ENCODE results near the gene CCT6A.
"Not testable (repeated sequence)": the region's sequence is repeated elsewhere in the genome, so short reads cannot be mapped to it uniquely, and the experiment has no call there.

CCT6A gene

GRCh38 chr7:56098187-56099008, 46.8 kb downstream of the CCT6A start:
- not testable (repeated sequence) for DNase-seq (ENCODE audit: low read depth, low spot score)

- DNase-seq (ENCODE audit: low read depth, low spot score) = no peak
Observed at GRCh38 chr7:56099653-56100052, 48.1 kb downstream of the CCT6A start.

- DNase-seq (ENCODE audit: low read depth, low spot score) = not testable (repeated sequence)
Observed at GRCh38 chr7:56104138-56104537, 52.6 kb downstream of the CCT6A start.

- DNase-seq (ENCODE audit: low read depth, low spot score) = peak; percentile 69
Observed at GRCh38 chr7:56105508-56105907, 53.9 kb downstream of the CCT6A start.

- peak; percentile 99 for DNase-seq (ENCODE audit: low read depth, low spot score)
Observed at GRCh38 chr7:56106108-56107073, 54.8 kb downstream of the CCT6A start, which contains the start of gene CHCHD2. Gene CHCHD2, minus strand, starts transcription at chr7:56106476. Its CDS starts 63 bp downstream, at chr7:56106413.

- DNase-seq (ENCODE audit: low read depth, low spot score) = no peak
Observed at GRCh38 chr7:56107954-56108258, 56.3 kb downstream of the CCT6A start.

- DNase-seq (ENCODE audit: low read depth, low spot score) = no peak
Observed at GRCh38 chr7:56110611-56111010, 59.0 kb downstream of the CCT6A start.

GRCh38 chr7:56112244-56112643, 60.7 kb downstream of the CCT6A start:
- DNase-seq (ENCODE audit: low read depth, low spot score) = not testable (repeated sequence)

All from astrocyte of the hippocampus (primary cell).